ENCODE measurements around the gene STBD1.
A peak's percentile ranks its signal among the peaks of the same experiment; 100 is the strongest.

Gene STBD1

GRCh38 chr4:76305971-76306881 lies at the start of gene STBD1:
Gene STBD1, plus strand, starts transcription at chr4:76306733. Its CDS starts 37 bp downstream, at chr4:76306770.
- peak; percentile 19 to 77 for DNase-seq (ENCODE audit: low spot score in 2 of 2)
- Mint-ChIP-seq H3K9me3 (no peaks in the 10 kb centered on the region), H3K27ac (peak within 1 kb of the TSS; percentile 33), H3K4me3 (peak within 1 kb of the TSS; percentile 63), H3K36me3 (no peaks in the 10 kb centered on the region), H3K4me1 (peaks cover 42% of the 10 kb centered on the region)
- ATAC-seq: peak; percentile 40

- Mint-ChIP-seq H3K4me1 (no peaks in the 10 kb centered on the region), H3K4me3 (no peak overlapping the region), H3K27ac (no peak overlapping the region), H3K36me3 (no peaks in the 10 kb centered on the region), H3K9me3 (no peaks in the 10 kb centered on the region)
- DNase-seq (ENCODE audit: low spot score in 2 of 2) (no peak), ATAC-seq (no peak)
Measured at GRCh38 chr4:76256968-76257367, 49.6 kb upstream of the STBD1 start.

- H3K9me3 Mint-ChIP-seq: no peaks in the 10 kb centered on the region
- no peaks in the 10 kb centered on the region for H3K36me3 Mint-ChIP-seq
- no peaks in the 10 kb centered on the region for H3K4me1 Mint-ChIP-seq
- H3K4me3 Mint-ChIP-seq: no peak overlapping the region
- ATAC-seq: no peak
- no peak overlapping the region for H3K27ac Mint-ChIP-seq
- no peak for DNase-seq (ENCODE audit: low spot score in 2 of 2)
Measured at GRCh38 chr4:76257824-76258223, 48.7 kb upstream of the STBD1 start.

- H3K9me3 Mint-ChIP-seq: no peaks in the 10 kb centered on the region
- DNase-seq (ENCODE audit: low spot score in 2 of 2) (no peak), ATAC-seq (no peak)
- H3K36me3 Mint-ChIP-seq: no peaks in the 10 kb centered on the region
- no peak overlapping the region for H3K4me3 Mint-ChIP-seq
- H3K27ac Mint-ChIP-seq: no peak overlapping the region
- H3K4me1 Mint-ChIP-seq: no peaks in the 10 kb centered on the region
Measured at GRCh38 chr4:76260571-76260970, 46.0 kb upstream of the STBD1 start.

GRCh38 chr4:76265631-76266218 lies 40.8 kb upstream of the STBD1 start:
- DNase-seq (ENCODE audit: low spot score in 2 of 2) (no peak), ATAC-seq (no peak)
- H3K4me3 Mint-ChIP-seq: no peak overlapping the region
- H3K27ac Mint-ChIP-seq: no peak overlapping the region
- no peaks in the 10 kb centered on the region for H3K36me3 Mint-ChIP-seq
- H3K9me3 Mint-ChIP-seq: no peaks in the 10 kb centered on the region
- no peaks in the 10 kb centered on the region for H3K4me1 Mint-ChIP-seq

GRCh38 chr4:76266627-76267026 lies 39.9 kb upstream of the STBD1 start:
- Mint-ChIP-seq H3K27ac (no peak overlapping the region), H3K4me3 (no peak overlapping the region), H3K36me3 (no peaks in the 10 kb centered on the region), H3K4me1 (no peaks in the 10 kb centered on the region), H3K9me3 (no peaks in the 10 kb centered on the region)
- no peak for DNase-seq (ENCODE audit: low spot score in 2 of 2)
- ATAC-seq: no peak

- Mint-ChIP-seq H3K4me1 (no peaks in the 10 kb centered on the region), H3K4me3 (no peak overlapping the region), H3K27ac (no peak overlapping the region), H3K36me3 (no peaks in the 10 kb centered on the region), H3K9me3 (no peaks in the 10 kb centered on the region)
- ATAC-seq (no peak), DNase-seq (ENCODE audit: low spot score in 2 of 2) (no peak)
Measured at GRCh38 chr4:76267811-76268210, 38.7 kb upstream of the STBD1 start.

GRCh38 chr4:76270244-76271175 lies 36.0 kb upstream of the STBD1 start:
- Mint-ChIP-seq H3K4me3 (no peak overlapping the region), H3K9me3 (no peaks in the 10 kb centered on the region), H3K27ac (no peak overlapping the region), H3K36me3 (no peaks in the 10 kb centered on the region), H3K4me1 (no peaks in the 10 kb centered on the region)
- DNase-seq (ENCODE audit: low spot score in 2 of 2) (no peak), ATAC-seq (no peak)

- Mint-ChIP-seq H3K9me3 (no peaks in the 10 kb centered on the region), H3K36me3 (no peaks in the 10 kb centered on the region), H3K27ac (no peak overlapping the region), H3K4me3 (no peak overlapping the region), H3K4me1 (peaks cover 2% of the 10 kb centered on the region)
- ATAC-seq (no peak), DNase-seq (ENCODE audit: low spot score in 2 of 2) (no peak)
Measured at GRCh38 chr4:76271248-76271647, 35.3 kb upstream of the STBD1 start.

- Mint-ChIP-seq H3K4me1 (peaks cover 11% of the 10 kb centered on the region), H3K4me3 (no peak overlapping the region), H3K9me3 (no peaks in the 10 kb centered on the region), H3K27ac (no peak overlapping the region), H3K36me3 (no peaks in the 10 kb centered on the region)
- ATAC-seq (no peak), DNase-seq (ENCODE audit: low spot score in 2 of 2) (no peak)
Measured at GRCh38 chr4:76272073-76272472, 34.5 kb upstream of the STBD1 start.

GRCh38 chr4:76272582-76272981 lies 34.0 kb upstream of the STBD1 start:
- no peak overlapping the region for H3K27ac Mint-ChIP-seq
- ATAC-seq (no peak), DNase-seq (ENCODE audit: low spot score in 2 of 2) (no peak)
- H3K4me1 Mint-ChIP-seq: peaks cover 11% of the 10 kb centered on the region
- H3K4me3 Mint-ChIP-seq: no peak overlapping the region
- H3K36me3 Mint-ChIP-seq: no peaks in the 10 kb centered on the region
- no peaks in the 10 kb centered on the region for H3K9me3 Mint-ChIP-seq

- DNase-seq (ENCODE audit: low spot score in 2 of 2) (no peak), ATAC-seq (no peak)
- Mint-ChIP-seq H3K36me3 (no peaks in the 10 kb centered on the region), H3K27ac (no peak overlapping the region), H3K9me3 (no peaks in the 10 kb centered on the region), H3K4me3 (no peak overlapping the region), H3K4me1 (peaks cover 11% of the 10 kb centered on the region)
Measured at GRCh38 chr4:76272999-76273398, 33.5 kb upstream of the STBD1 start.

- Mint-ChIP-seq H3K4me1 (peaks cover 11% of the 10 kb centered on the region), H3K36me3 (no peaks in the 10 kb centered on the region), H3K9me3 (no peaks in the 10 kb centered on the region), H3K4me3 (no peak overlapping the region), H3K27ac (no peak overlapping the region)
- ATAC-seq (no peak), DNase-seq (ENCODE audit: low spot score in 2 of 2) (no peak)
Measured at GRCh38 chr4:76275486-76276124, 30.9 kb upstream of the STBD1 start.

GRCh38 chr4:76276813-76277212 lies 29.7 kb upstream of the STBD1 start:
- DNase-seq (ENCODE audit: low spot score in 2 of 2) (no peak), ATAC-seq (peak; percentile 73)
- H3K36me3 Mint-ChIP-seq: no peaks in the 10 kb centered on the region
- no peak overlapping the region for H3K4me3 Mint-ChIP-seq
- H3K9me3 Mint-ChIP-seq: no peaks in the 10 kb centered on the region
- no peak overlapping the region for H3K27ac Mint-ChIP-seq
- H3K4me1 Mint-ChIP-seq: peaks cover 11% of the 10 kb centered on the region

- Mint-ChIP-seq H3K27ac (no peak overlapping the region), H3K4me1 (peaks cover 11% of the 10 kb centered on the region), H3K4me3 (no peak overlapping the region), H3K9me3 (no peaks in the 10 kb centered on the region), H3K36me3 (no peaks in the 10 kb centered on the region)
- DNase-seq (ENCODE audit: low spot score in 2 of 2): no peak
- no peak for ATAC-seq
Measured at GRCh38 chr4:76277667-76278066, 28.9 kb upstream of the STBD1 start.
